HepG2 (cell line): Measurements from ENCODE around the gene PAPPA. TPM values are rescaled to one million over a fixed set of nuclear protein-coding genes. Genes with fewer than 3 reads are reported as not detected.

Experiments
- ATAC-seq: fragments of 200-7000 bp; cut with Tn5 transposase; 3 replicates; pipeline ENCODE4 v1.9.1; 2020; ENCODE audit warnings: mild to moderate bottlenecking, moderate library complexity
- BruUV-seq: library from RNA; stranded (reverse); fragments of 400-500 nt; replicated peaks from 2 replicates; lab custom pipeline; 2021; lab: Mats Ljungman, UMichigan
- CTCF ChIA-PET: fragments of 300-600 bp; formaldehyde crosslinking; extraction: SDS; loops from one replicate; lab custom pipeline; 2021; ENCODE audit warnings: low total read pairs, inconsistent platforms, low intra/inter-chr PET ratio; lab: Yijun Ruan, JAX
- POLR2A ChIA-PET: fragments of 350-600 bp; sonication (Branson Sonifier 250); formaldehyde crosslinking; loops from one replicate; lab custom pipeline; 2020; ENCODE audit warnings: antibody characterized with exemption, inconsistent platforms; lab: Yijun Ruan, JAX
- DNase-seq: peaks from one replicate; pipeline ENCODE4 v3.0.0-alpha.2; 2015; ENCODE audit warnings: low spot score
- FAIRE-seq: peaks from 3 replicates; lab custom pipeline; 2011; peaks lifted over from hg19 to GRCh38; lab: Jason Lieb, UNC
- H2AFZ ChIP-seq: one replicate; pipeline ENCODE4 v1.6.1; 2011; ENCODE audit warnings: low read length, inconsistent platforms
- H3K27ac ChIP-seq: fragments of 300-600 bp; 3 replicates; pipeline ENCODE4 v1.8.0; 2011; ENCODE audit warnings: mixed run types, mild to moderate bottlenecking, mixed read lengths, low read length, inconsistent platforms; ENCODE audit not compliant: insufficient read depth; ENCODE audit errors: extremely low read length
- H3K27me3 ChIP-seq, 2 experiments: fragments of 200-600 bp in 1 of 2; 2 replicates in 1 of 2; 3 replicates in 1 of 2; pipeline versions ENCODE4 v1.6.0 to v1.8.0; 2011; ENCODE audit warnings: low read length in 2 of 2, mild to moderate bottlenecking in 2 of 2, moderate library complexity in 2 of 2, inconsistent platforms in 1 of 2; ENCODE audit not compliant: insufficient read depth in 2 of 2, control insufficient read depth in 1 of 2
- H3K36me3 ChIP-seq, 2 experiments: fragments of 200-600 bp in 1 of 2; replicated peaks in 1 of 2; 2 replicates in 1 of 2; 3 replicates in 1 of 2; pipeline versions ENCODE4 v1.5.1 to v1.8.0; 2011; ENCODE audit warnings: low read length in 2 of 2, inconsistent platforms in 1 of 2; ENCODE audit not compliant: insufficient read depth in 2 of 2, control insufficient read depth in 1 of 2
- H3K4me1 ChIP-seq: 2 replicates; pipeline ENCODE4 v1.5.1; 2012; ENCODE audit warnings: low read length, inconsistent platforms; ENCODE audit not compliant: insufficient read depth
- H3K4me2 ChIP-seq: 2 replicates; pipeline ENCODE4 v1.6.0; 2011; ENCODE audit warnings: low read depth, low read length, inconsistent platforms
- H3K4me3 ChIP-seq, 3 experiments: fragments of 200-600 bp in 1 of 3; sonication (generic), shearing (Covaris generic) in 1 of 3; replicated peaks in 1 of 3; 2 replicates each; pipeline ENCODE4 v1.5.1; 2011 to 2016; ENCODE audit warnings: low read length in 3 of 3, inconsistent platforms in 2 of 3, low read depth in 2 of 3, mild to moderate bottlenecking in 2 of 3, control low read depth in 1 of 3, mixed read lengths in 1 of 3; ENCODE audit not compliant: insufficient read depth in 1 of 3
- H3K79me2 ChIP-seq: one replicate; pipeline ENCODE4 v1.6.1; 2011; ENCODE audit warnings: low read length, inconsistent platforms; ENCODE audit not compliant: insufficient read depth
- H3K9ac ChIP-seq: 2 replicates; pipeline ENCODE4 v1.6.0; 2011; ENCODE audit warnings: mild to moderate bottlenecking, low read depth, low read length, inconsistent platforms; ENCODE audit not compliant: insufficient read depth
- H3K9me3 ChIP-seq: 2 replicates; pipeline ENCODE4 v1.5.1; 2012; ENCODE audit warnings: mild to moderate bottlenecking, low read length
- H4K20me1 ChIP-seq: 2 replicates; pipeline ENCODE4 v1.6.0; 2011; ENCODE audit warnings: inconsistent platforms, mild to moderate bottlenecking, low read length, moderate library complexity; ENCODE audit not compliant: insufficient read depth
- FOXK1 ChIP-seq: sonication (generic); formaldehyde crosslinking; IDR thresholded peaks from 2 replicates; pipeline ENCODE4 v1.4.0; 2020; ENCODE audit warnings: low read depth, missing genetic modification reagents, borderline replicate concordance
- HDAC1 ChIP-seq: sonication (generic); formaldehyde crosslinking; IDR thresholded peaks from 2 replicates; pipeline ENCODE4 v1.5.1; 2020; ENCODE audit warnings: mild to moderate bottlenecking, missing genetic modification reagents
- ISX ChIP-seq: sonication (generic); formaldehyde crosslinking; conservative IDR thresholded peaks from 2 replicates; pipeline ENCODE4 v1.5.0; 2020; ENCODE audit warnings: missing genetic modification reagents
- NKX3-1 ChIP-seq: sonication (generic); formaldehyde crosslinking; IDR thresholded peaks from 2 replicates; pipeline ENCODE4 v1.5.0; 2020; ENCODE audit warnings: missing genetic modification reagents
- SOX5 ChIP-seq: IDR thresholded peaks from 2 replicates; pipeline ENCODE4 v1.6.1; 2016; ENCODE audit warnings: borderline replicate concordance
- ZFP37 ChIP-seq: sonication (generic); formaldehyde crosslinking; IDR thresholded peaks from 2 replicates; pipeline ENCODE4 v1.4.0; 2020; ENCODE audit warnings: missing genetic modification reagents, borderline replicate concordance
- WGBS: methylation state at CpG from one replicate; pipeline ENCODE4 v1.1.6; 2017; ENCODE audit warnings: low lambda C conversion rate; 5-methylcytosine and 5-hydroxymethylcytosine counted together
- in situ Hi-C: cut with HindIII; loops from 2 replicates; pipeline ENCODE4 v1.10.0; 2017; ENCODE audit warnings: low pct_unique_long_range_greater_than_20kb; ENCODE audit not compliant: extremely low pct_ligation_motif_present
- intact Hi-C: fragments of 100-400 bp; cut with micrococcal nuclease; formaldehyde crosslinking; loops from one replicate; pipeline ENCODE4 v1.10.0; 2022; ENCODE audit not compliant: unreplicated experiment
- polyA plus RNA-seq, 8 experiments: library from polyadenylated mRNA; depleted of rRNA in 3 of 8; stranded (reverse) in 7 of 8; unstranded in 1 of 8; fragments of >200 nt; fragmentation: Illumina TruSeq in 4 of 8; extraction: Trizol in 4 of 8; gene quantifications; 2 replicates each; pipeline versions ENCODE4 v1.2.1 to v1.2.3, GENCODE V29; 2011 to 2016; ENCODE audit warnings: low read depth in 4 of 8, missing spikeins in 1 of 8, mixed read lengths in 1 of 8; ENCODE audit not compliant: insufficient read depth in 1 of 8
- total RNA-seq, 5 experiments: library from RNA; depleted of rRNA; stranded (reverse); fragments of >200 nt; fragmentation: Illumina TruSeq; extraction: Trizol; gene quantifications; 2 replicates each; pipeline ENCODE4 v1.2.3, GENCODE V29; 2016; ENCODE audit warnings: low read depth in 1 of 5
- TF ChIP-seq, protein P1 (sequence below), 2 experiments: IDR thresholded peaks; 2 replicates each; pipeline ENCODE4 v1.6.1; 2011 to 2012; ENCODE audit warnings: low read length in 2 of 2, borderline replicate concordance in 1 of 2, low read depth in 1 of 2, mild to moderate bottlenecking in 1 of 2, moderate library complexity in 1 of 2
- TF ChIP-seq, protein P2 (sequence below): sonication (generic); formaldehyde crosslinking; IDR thresholded peaks from 2 replicates; pipeline ENCODE4 v1.5.0; 2020; ENCODE audit warnings: missing genetic modification reagents
- TF ChIP-seq, protein P3 (sequence below): sonication (generic); formaldehyde crosslinking; IDR thresholded peaks from one replicate; pipeline ENCODE4 v1.5.1; 2020; ENCODE audit warnings: mild to moderate bottlenecking, missing genetic modification reagents; ENCODE audit errors: not compliant biosample characterization

PAPPA gene
- total and polyA plus RNA-seq, 2 of the 13 experiments (the other 11 are each of a cell fraction or from before 2014, with no cell fraction given): 0.09 to 0.11 TPM

DNA sequence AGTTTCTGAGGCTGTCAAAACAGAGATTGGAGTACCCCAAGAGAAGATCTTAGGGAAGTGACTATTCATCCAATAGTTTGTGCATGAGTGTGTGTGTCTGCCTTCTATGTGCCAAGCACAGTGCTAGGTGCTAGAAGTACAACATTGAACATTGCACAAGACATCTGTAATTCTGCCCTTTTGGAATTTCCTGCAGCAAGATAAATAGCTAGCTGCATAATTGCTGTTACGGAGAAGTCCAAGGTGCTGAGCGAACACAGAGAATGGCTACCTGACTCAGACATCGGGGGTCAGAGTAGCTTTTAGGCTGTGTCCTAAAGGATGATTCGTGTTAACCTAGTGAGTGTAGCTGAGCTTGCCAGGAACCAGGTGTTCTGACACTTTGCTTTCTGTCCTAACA is 44.8 kb downstream of the PAPPA start (continued):
- TF ChIP-seq, protein P1, sequence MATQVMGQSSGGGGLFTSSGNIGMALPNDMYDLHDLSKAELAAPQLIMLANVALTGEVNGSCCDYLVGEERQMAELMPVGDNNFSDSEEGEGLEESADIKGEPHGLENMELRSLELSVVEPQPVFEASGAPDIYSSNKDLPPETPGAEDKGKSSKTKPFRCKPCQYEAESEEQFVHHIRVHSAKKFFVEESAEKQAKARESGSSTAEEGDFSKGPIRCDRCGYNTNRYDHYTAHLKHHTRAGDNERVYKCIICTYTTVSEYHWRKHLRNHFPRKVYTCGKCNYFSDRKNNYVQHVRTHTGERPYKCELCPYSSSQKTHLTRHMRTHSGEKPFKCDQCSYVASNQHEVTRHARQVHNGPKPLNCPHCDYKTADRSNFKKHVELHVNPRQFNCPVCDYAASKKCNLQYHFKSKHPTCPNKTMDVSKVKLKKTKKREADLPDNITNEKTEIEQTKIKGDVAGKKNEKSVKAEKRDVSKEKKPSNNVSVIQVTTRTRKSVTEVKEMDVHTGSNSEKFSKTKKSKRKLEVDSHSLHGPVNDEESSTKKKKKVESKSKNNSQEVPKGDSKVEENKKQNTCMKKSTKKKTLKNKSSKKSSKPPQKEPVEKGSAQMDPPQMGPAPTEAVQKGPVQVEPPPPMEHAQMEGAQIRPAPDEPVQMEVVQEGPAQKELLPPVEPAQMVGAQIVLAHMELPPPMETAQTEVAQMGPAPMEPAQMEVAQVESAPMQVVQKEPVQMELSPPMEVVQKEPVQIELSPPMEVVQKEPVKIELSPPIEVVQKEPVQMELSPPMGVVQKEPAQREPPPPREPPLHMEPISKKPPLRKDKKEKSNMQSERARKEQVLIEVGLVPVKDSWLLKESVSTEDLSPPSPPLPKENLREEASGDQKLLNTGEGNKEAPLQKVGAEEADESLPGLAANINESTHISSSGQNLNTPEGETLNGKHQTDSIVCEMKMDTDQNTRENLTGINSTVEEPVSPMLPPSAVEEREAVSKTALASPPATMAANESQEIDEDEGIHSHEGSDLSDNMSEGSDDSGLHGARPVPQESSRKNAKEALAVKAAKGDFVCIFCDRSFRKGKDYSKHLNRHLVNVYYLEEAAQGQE (IDR thresholded peaks at IDR 0.05; ENCODE audit: borderline replicate concordance in 1 of 2, low read depth in 1 of 2, low read length in 2 of 2): peak in 1 of 2 experiments; percentile 58; a peak in 2 of 4 replicates

DNA sequence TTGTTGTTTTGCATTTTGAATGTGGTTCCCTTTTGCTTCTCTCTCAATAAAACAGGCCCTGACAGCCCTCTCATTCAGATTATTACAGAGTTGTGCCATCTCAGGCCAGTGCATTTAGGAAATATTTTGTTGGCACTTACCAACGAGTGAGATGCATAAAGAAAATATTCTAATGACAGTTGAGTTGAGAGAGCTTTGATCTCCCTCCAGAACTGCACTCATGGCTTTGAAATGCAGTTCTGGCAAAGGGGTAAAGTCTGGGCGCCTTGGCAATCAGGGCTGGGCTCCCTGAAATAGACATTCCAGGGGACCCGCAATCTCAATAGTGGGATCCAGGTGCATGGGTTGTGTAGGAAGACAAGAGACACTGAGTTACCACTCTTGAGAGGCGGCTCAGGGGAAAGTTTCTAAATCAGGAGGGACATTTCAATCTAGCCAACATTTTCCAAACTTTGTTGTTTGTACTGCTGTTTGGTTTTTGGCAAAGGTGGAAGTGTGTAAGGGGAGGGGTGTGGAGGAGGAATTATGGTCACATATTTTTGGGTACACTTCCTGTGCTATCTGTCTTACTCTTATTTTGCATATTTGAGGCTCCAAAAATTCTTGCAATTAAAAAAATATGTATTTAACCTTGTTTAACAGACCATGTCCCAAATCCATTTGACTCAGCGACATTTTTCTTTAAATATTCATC is 48.8 kb downstream of the PAPPA start:
- in situ Hi-C loops (no loop called here), intact Hi-C loops (no loop called here)
- H3K9me3 ChIP-seq: no peaks in the 10 kb centered on the region
- H3K4me3 ChIP-seq: no peak overlapping the region
- no peak for DNase-seq
- no peak overlapping the region for H2AFZ ChIP-seq
- ChIA-PET CTCF (no interaction called here), POLR2A (no interaction called here)
- H3K79me2 ChIP-seq: no peaks in the 10 kb centered on the region
- H3K9ac ChIP-seq: no peak overlapping the region
- ATAC-seq: no peak
- WGBS: 29% methylated on average over 5 of the region's 5 CpGs
- no peak overlapping the region for H3K4me2 ChIP-seq
- H3K27ac ChIP-seq: no peak overlapping the region
- no peaks in the 10 kb centered on the region for H3K36me3 ChIP-seq
- no TSS peak for BruUV-seq
- H3K4me1 ChIP-seq: peaks cover 22% of the 10 kb centered on the region
- no peak for FAIRE-seq
- H3K27me3 ChIP-seq: no peaks in the 10 kb centered on the region
- no peaks in the 10 kb centered on the region for H4K20me1 ChIP-seq
- TF ChIP-seq, protein P2, sequence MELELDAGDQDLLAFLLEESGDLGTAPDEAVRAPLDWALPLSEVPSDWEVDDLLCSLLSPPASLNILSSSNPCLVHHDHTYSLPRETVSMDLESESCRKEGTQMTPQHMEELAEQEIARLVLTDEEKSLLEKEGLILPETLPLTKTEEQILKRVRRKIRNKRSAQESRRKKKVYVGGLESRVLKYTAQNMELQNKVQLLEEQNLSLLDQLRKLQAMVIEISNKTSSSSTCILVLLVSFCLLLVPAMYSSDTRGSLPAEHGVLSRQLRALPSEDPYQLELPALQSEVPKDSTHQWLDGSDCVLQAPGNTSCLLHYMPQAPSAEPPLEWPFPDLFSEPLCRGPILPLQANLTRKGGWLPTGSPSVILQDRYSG (CRISPR knock-in tag): no peak
- TF ChIP-seq FOXK1 (CRISPR knock-in tag) (no peak), HDAC1 (CRISPR knock-in tag) (no peak), ISX (no peak), NKX3-1 (CRISPR knock-in tag) (no peak), ZFP37 (CRISPR knock-in tag) (no peak), SOX5 (CRISPR knock-in tag) (no peak)
- TF ChIP-seq, protein P3, sequence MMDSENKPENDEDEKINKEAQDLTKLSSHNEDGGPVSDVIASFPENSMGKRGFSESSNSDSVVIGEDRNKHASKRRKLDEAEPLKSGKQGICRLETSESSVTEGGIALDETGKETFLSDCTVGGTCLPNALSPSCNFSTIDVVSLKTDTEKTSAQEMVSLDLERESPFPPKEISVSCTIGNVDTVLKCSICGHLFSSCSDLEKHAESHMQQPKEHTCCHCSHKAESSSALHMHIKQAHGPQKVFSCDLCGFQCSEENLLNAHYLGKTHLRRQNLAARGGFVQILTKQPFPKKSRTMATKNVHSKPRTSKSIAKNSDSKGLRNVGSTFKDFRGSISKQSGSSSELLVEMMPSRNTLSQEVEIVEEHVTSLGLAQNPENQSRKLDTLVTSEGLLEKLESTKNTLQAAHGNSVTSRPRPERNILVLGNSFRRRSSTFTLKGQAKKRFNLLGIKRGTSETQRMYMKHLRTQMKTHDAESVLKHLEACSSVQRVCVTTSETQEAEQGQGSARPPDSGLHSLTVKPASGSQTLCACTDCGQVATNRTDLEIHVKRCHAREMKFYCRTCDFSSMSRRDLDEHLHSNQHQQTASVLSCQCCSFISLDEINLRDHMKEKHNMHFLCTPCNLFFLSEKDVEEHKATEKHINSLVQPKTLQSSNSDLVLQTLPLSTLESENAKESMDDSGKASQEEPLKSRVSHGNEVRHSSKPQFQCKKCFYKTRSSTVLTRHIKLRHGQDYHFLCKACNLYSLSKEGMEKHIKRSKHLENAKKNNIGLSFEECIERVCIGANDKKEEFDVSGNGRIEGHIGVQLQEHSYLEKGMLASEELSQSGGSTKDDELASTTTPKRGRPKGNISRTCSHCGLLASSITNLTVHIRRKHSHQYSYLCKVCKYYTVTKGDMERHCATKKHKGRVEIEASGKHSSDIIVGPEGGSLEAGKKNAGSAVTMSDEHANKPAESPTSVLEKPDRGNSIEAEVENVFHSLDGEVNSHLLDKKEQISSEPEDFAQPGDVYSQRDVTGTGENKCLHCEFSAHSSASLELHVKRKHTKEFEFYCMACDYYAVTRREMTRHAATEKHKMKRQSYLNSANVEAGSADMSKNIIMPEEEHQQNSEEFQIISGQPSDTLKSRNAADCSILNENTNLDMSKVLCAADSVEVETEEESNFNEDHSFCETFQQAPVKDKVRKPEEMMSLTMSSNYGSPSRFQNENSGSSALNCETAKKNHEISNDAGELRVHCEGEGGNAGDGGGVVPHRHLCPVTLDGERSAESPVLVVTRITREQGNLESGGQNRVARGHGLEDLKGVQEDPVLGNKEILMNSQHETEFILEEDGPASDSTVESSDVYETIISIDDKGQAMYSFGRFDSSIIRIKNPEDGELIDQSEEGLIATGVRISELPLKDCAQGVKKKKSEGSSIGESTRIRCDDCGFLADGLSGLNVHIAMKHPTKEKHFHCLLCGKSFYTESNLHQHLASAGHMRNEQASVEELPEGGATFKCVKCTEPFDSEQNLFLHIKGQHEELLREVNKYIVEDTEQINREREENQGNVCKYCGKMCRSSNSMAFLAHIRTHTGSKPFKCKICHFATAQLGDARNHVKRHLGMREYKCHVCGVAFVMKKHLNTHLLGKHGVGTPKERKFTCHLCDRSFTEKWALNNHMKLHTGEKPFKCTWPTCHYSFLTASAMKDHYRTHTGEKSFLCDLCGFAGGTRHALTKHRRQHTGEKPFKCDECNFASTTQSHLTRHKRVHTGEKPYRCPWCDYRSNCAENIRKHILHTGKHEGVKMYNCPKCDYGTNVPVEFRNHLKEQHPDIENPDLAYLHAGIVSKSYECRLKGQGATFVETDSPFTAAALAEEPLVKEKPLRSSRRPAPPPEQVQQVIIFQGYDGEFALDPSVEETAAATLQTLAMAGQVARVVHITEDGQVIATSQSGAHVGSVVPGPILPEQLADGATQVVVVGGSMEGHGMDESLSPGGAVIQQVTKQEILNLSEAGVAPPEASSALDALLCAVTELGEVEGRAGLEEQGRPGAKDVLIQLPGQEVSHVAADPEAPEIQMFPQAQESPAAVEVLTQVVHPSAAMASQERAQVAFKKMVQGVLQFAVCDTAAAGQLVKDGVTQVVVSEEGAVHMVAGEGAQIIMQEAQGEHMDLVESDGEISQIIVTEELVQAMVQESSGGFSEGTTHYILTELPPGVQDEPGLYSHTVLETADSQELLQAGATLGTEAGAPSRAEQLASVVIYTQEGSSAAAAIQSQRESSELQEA: no peak
